Brain microvascular endothelial cell (primary cell): ENCODE measurements around the gene RPL5.

ENCODE experiments used
- DNase-seq: peaks from one replicate; pipeline ENCODE4 v3.0.0-alpha.2; 2020
- H3K27ac ChIP-seq: fragments of 250-450 bp; sonication (Bioruptor Pico); 2 replicates; pipeline ENCODE4 v1.5.1; 2020; ENCODE audit warnings: mild to moderate bottlenecking, moderate library complexity
- H3K27me3 ChIP-seq: fragments of 250-450 bp; sonication (Bioruptor Pico); replicated peaks from 2 replicates; pipeline ENCODE4 v1.5.1; 2020; ENCODE audit warnings: mild to moderate bottlenecking
- H3K36me3 ChIP-seq: fragments of 250-450 bp; sonication (Bioruptor Pico); replicated peaks from 2 replicates; pipeline ENCODE4 v1.5.1; 2020; ENCODE audit warnings: mild to moderate bottlenecking
- H3K4me3 ChIP-seq: 2 replicates; pipeline ENCODE4 v1.5.1; 2011; ENCODE audit warnings: low read depth, mild to moderate bottlenecking, control low read depth, low read length, moderate library complexity
- CTCF ChIP-seq: IDR thresholded peaks from 2 replicates; pipeline ENCODE4 v1.5.1; 2011; ENCODE audit warnings: low read depth, mild to moderate bottlenecking, moderate library complexity, low read length, control low read depth, inconsistent platforms; ENCODE audit errors: missing control alignments
- in situ Hi-C: cut with HindIII; loops from 2 replicates; pipeline ENCODE4 v1.10.0; 2017; ENCODE audit warnings: low sequenced_read_pairs, low pct_ligation_motif_present

RPL5 gene

GRCh38 chr1:92843429-92844352 lies 11.9 kb downstream of the RPL5 start:
- Histone ChIP-seq H3K27ac (no peak overlapping the region), H3K36me3 (peaks cover 54% of the 10 kb centered on the region)
- TF ChIP-seq CTCF: no peak

GRCh38 chr1:92844439-92844838 lies 12.6 kb downstream of the RPL5 start:
- Histone ChIP-seq H3K36me3 (peaks cover 47% of the 10 kb centered on the region), H3K27me3 (no peaks in the 10 kb centered on the region), H3K27ac (no peak overlapping the region), H3K4me3 (no peak overlapping the region)
- in situ Hi-C loops: no loop called here
- DNase-seq: no peak
- no peak for TF ChIP-seq CTCF

More at GRCh38 chr1:92843429-92844352, 11.9 kb downstream of the RPL5 start:
- H3K27me3 ChIP-seq: no peaks in the 10 kb centered on the region
- DNase-seq: no peak
- in situ Hi-C loops: no loop called here
- no peak overlapping the region for H3K4me3 ChIP-seq

GRCh38 chr1:92845908-92846307 lies 14.1 kb downstream of the RPL5 start:
- in situ Hi-C loops: no loop called here
- no peak for TF ChIP-seq CTCF
- no peaks in the 10 kb centered on the region for H3K27me3 ChIP-seq
- H3K27ac ChIP-seq: no peak overlapping the region
- H3K4me3 ChIP-seq: no peak overlapping the region
- peaks cover 34% of the 10 kb centered on the region for H3K36me3 ChIP-seq
- DNase-seq: no peak

DNA sequence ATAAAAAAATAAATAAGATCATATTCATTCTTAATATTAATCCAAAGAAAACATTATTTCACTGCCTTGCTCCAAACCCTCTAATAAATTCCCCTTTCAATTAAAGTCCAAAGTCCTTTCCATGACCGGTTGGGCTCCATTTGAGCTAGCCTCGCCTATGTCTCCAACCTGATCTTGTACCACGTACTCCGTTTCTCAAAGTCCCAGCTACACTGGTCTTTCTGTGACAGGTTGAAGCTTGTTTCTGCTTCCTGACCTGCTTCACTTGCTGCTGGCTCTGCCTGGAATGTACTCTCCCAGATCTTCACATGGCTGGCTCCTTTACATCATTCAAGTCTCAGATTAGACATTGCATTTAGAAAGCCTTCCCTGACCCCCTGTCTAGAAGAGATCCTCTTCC lies 16.4 kb downstream of the RPL5 start:
- peaks cover 12% of the 10 kb centered on the region for H3K36me3 ChIP-seq
- in situ Hi-C loops: no loop called here
- DNase-seq: no peak
- no peak overlapping the region for H3K27ac ChIP-seq
- H3K27me3 ChIP-seq: no peaks in the 10 kb centered on the region
- no peak overlapping the region for H3K4me3 ChIP-seq
- TF ChIP-seq CTCF: no peak

GRCh38 chr1:92850019-92850418 lies 18.2 kb downstream of the RPL5 start:
- DNase-seq: no peak
- in situ Hi-C loops: no loop called here
- no peaks in the 10 kb centered on the region for H3K36me3 ChIP-seq
- no peak overlapping the region for H3K4me3 ChIP-seq
- no peak overlapping the region for H3K27ac ChIP-seq
- H3K27me3 ChIP-seq: no peaks in the 10 kb centered on the region
- TF ChIP-seq CTCF: no peak
